HepG2 (cell line): ENCODE results near the gene OLFM2. TPM values are rescaled to one million over a fixed set of nuclear protein-coding genes. Genes with fewer than 3 reads are reported as not detected.
A peak's percentile ranks its signal among the peaks of the same experiment; 100 is the strongest.

Experiments used
- DNMT1 ChIP-seq: sonication (generic); formaldehyde crosslinking; IDR thresholded peaks from 2 replicates; pipeline ENCODE4 v1.5.1; 2020; ENCODE audit warnings: mild to moderate bottlenecking, missing genetic modification reagents
- ETV5 ChIP-seq: IDR thresholded peaks from 2 replicates; pipeline ENCODE4 v1.6.1; 2018; ENCODE audit warnings: missing biosample characterization, missing genetic modification reagents, inconsistent platforms, borderline replicate concordance
- GTF3A ChIP-seq: sonication (generic); formaldehyde crosslinking; conservative IDR thresholded peaks from 2 replicates; pipeline ENCODE4 v1.4.0; 2020; ENCODE audit warnings: mild to moderate bottlenecking, missing genetic modification reagents
- HHEX ChIP-seq: IDR thresholded peaks from 2 replicates; pipeline ENCODE4 v1.6.1; 2016; ENCODE audit warnings: control low read depth
- KAT2B ChIP-seq: fragments of 150-350 bp; IDR thresholded peaks from 2 replicates; pipeline ENCODE4 v1.6.1; 2014; ENCODE audit warnings: low read depth, low read length, borderline replicate concordance
- NRL ChIP-seq: sonication (generic); formaldehyde crosslinking; IDR thresholded peaks from 2 replicates; pipeline ENCODE4 v1.5.0; 2020; ENCODE audit warnings: missing genetic modification reagents, mild to moderate bottlenecking, moderate library complexity, borderline replicate concordance
- RCOR2 ChIP-seq: IDR thresholded peaks from 2 replicates; pipeline ENCODE4 v1.6.1; 2016; ENCODE audit warnings: missing biosample characterization, missing genetic modification reagents
- SUZ12 ChIP-seq: fragments of 150-350 bp; IDR thresholded peaks from 2 replicates; pipeline ENCODE4 v1.6.1; 2014; ENCODE audit warnings: low read depth, low read length
- ZNF678 ChIP-seq: sonication (generic); formaldehyde crosslinking; IDR thresholded peaks from 2 replicates; pipeline ENCODE4 v1.4.0; 2020; ENCODE audit warnings: mild to moderate bottlenecking, missing genetic modification reagents
- ZSCAN25 ChIP-seq: sonication (generic); formaldehyde crosslinking; IDR thresholded peaks from 2 replicates; pipeline ENCODE4 v1.8.0; 2022; ENCODE audit warnings: mild to moderate bottlenecking, missing genetic modification reagents
- polyA plus RNA-seq, 8 experiments: library from polyadenylated mRNA; depleted of rRNA in 3 of 8; stranded (reverse) in 7 of 8; unstranded in 1 of 8; fragments of >200 nt; fragmentation: Illumina TruSeq in 4 of 8; extraction: Trizol in 4 of 8; gene quantifications; 2 replicates each; pipeline versions ENCODE4 v1.2.1 to v1.2.3, GENCODE V29; 2011 to 2016; ENCODE audit warnings: low read depth in 4 of 8, missing spikeins in 1 of 8, mixed read lengths in 1 of 8; ENCODE audit not compliant: insufficient read depth in 1 of 8
- total RNA-seq, 5 experiments: library from RNA; depleted of rRNA; stranded (reverse); fragments of >200 nt; fragmentation: Illumina TruSeq; extraction: Trizol; gene quantifications; 2 replicates each; pipeline ENCODE4 v1.2.3, GENCODE V29; 2016; ENCODE audit warnings: low read depth in 1 of 5
- TF ChIP-seq, protein P1 (sequence below): IDR thresholded peaks from 2 replicates; pipeline ENCODE4 v1.6.1; 2012; ENCODE audit warnings: inconsistent platforms
- TF ChIP-seq, protein P2 (sequence below), 2 experiments: sonication (generic) in 1 of 2; formaldehyde crosslinking in 1 of 2; IDR thresholded peaks; 2 replicates each; pipeline versions ENCODE4 v1.4.0 to v1.6.1; 2018 to 2020; ENCODE audit warnings: missing genetic modification reagents in 2 of 2, borderline replicate concordance in 1 of 2, low read depth in 1 of 2, mild to moderate bottlenecking in 1 of 2, missing biosample characterization in 1 of 2
- TF ChIP-seq, protein P3 (sequence below): sonication (generic); formaldehyde crosslinking; IDR thresholded peaks from 2 replicates; pipeline ENCODE4 v1.4.0; 2020; ENCODE audit warnings: mild to moderate bottlenecking, missing genetic modification reagents
- TF ChIP-seq, protein P4 (sequence below): IDR thresholded peaks from 2 replicates; pipeline ENCODE4 v1.6.1; 2016; ENCODE audit warnings: low read depth, borderline replicate concordance
- TF ChIP-seq, protein P5 (sequence below): IDR thresholded peaks from 2 replicates; pipeline ENCODE4 v1.6.1; 2016; ENCODE audit warnings: mild to moderate bottlenecking
- TF ChIP-seq, protein P6 (sequence below): sonication (generic); formaldehyde crosslinking; conservative IDR thresholded peaks from 2 replicates; pipeline ENCODE4 v1.8.0; 2022; ENCODE audit warnings: missing genetic modification reagents

The OLFM2 gene
- total and polyA plus RNA-seq, 2 of the 13 experiments (the other 11 are each of a cell fraction or from before 2014, with no cell fraction given) = 0.20 to 0.51 TPM

DNA sequence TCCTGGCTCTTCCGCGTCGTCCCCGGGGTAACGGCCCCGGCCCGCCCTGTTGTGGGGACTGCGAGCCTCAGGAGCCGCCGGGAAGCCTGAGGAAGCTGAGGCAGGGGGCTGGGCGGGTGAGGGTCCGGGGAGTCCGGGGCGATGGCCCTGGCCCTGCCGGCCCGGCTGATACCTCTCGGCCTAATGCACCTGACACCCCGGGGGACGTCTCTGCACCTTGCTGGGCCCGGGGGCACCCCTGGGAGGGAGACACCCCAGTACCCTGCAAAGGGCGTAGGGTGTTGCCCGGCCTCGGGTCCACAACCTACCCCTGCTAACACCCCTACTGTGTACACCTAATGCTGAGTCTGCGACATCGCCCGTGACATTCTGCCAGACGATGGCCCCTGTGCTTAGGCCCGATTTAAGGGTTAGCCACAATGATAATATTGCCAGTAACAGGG, 100.8 kb downstream of the OLFM2 start (continued):
- TF ChIP-seq NRL (CRISPR knock-in tag) (no peak), KAT2B (no peak), ZNF678 (CRISPR knock-in tag) (0 out of 2 replicates have a peak, but pooled peaks have one; percentile 42), SUZ12 (no peak), ZSCAN25 (0 out of 2 replicates have a peak, but pooled peaks have one; percentile 0), RCOR2 (no peak), ETV5 (CRISPR knock-in tag) (no peak), DNMT1 (CRISPR knock-in tag) (peak; percentile 88; the same call in 1 of the 2 replicates), GTF3A (CRISPR knock-in tag) (0 out of 2 replicates have a peak, but pooled peaks have one; percentile 22), HHEX (CRISPR knock-in tag) (no peak)
- TF ChIP-seq, protein P1, sequence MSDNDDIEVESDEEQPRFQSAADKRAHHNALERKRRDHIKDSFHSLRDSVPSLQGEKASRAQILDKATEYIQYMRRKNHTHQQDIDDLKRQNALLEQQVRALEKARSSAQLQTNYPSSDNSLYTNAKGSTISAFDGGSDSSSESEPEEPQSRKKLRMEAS = 0 out of 2 replicates have a peak, but pooled peaks have one; percentile 13
- TF ChIP-seq, protein P2, sequence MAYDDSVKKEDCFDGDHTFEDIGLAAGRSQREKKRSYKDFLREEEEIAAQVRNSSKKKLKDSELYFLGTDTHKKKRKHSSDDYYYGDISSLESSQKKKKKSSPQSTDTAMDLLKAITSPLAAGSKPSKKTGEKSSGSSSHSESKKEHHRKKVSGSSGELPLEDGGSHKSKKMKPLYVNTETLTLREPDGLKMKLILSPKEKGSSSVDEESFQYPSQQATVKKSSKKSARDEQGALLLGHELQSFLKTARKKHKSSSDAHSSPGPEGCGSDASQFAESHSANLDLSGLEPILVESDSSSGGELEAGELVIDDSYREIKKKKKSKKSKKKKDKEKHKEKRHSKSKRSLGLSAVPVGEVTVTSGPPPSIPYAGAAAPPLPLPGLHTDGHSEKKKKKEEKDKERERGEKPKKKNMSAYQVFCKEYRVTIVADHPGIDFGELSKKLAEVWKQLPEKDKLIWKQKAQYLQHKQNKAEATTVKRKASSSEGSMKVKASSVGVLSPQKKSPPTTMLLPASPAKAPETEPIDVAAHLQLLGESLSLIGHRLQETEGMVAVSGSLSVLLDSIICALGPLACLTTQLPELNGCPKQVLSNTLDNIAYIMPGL (CRISPR knock-in tag; IDR thresholded peaks at IDR 0.05; ENCODE audit: borderline replicate concordance in 1 of 2, low read depth in 1 of 2) = peak in 1 of 2 experiments; percentile 66; a peak in 1 of 4 replicates
- TF ChIP-seq, protein P3, sequence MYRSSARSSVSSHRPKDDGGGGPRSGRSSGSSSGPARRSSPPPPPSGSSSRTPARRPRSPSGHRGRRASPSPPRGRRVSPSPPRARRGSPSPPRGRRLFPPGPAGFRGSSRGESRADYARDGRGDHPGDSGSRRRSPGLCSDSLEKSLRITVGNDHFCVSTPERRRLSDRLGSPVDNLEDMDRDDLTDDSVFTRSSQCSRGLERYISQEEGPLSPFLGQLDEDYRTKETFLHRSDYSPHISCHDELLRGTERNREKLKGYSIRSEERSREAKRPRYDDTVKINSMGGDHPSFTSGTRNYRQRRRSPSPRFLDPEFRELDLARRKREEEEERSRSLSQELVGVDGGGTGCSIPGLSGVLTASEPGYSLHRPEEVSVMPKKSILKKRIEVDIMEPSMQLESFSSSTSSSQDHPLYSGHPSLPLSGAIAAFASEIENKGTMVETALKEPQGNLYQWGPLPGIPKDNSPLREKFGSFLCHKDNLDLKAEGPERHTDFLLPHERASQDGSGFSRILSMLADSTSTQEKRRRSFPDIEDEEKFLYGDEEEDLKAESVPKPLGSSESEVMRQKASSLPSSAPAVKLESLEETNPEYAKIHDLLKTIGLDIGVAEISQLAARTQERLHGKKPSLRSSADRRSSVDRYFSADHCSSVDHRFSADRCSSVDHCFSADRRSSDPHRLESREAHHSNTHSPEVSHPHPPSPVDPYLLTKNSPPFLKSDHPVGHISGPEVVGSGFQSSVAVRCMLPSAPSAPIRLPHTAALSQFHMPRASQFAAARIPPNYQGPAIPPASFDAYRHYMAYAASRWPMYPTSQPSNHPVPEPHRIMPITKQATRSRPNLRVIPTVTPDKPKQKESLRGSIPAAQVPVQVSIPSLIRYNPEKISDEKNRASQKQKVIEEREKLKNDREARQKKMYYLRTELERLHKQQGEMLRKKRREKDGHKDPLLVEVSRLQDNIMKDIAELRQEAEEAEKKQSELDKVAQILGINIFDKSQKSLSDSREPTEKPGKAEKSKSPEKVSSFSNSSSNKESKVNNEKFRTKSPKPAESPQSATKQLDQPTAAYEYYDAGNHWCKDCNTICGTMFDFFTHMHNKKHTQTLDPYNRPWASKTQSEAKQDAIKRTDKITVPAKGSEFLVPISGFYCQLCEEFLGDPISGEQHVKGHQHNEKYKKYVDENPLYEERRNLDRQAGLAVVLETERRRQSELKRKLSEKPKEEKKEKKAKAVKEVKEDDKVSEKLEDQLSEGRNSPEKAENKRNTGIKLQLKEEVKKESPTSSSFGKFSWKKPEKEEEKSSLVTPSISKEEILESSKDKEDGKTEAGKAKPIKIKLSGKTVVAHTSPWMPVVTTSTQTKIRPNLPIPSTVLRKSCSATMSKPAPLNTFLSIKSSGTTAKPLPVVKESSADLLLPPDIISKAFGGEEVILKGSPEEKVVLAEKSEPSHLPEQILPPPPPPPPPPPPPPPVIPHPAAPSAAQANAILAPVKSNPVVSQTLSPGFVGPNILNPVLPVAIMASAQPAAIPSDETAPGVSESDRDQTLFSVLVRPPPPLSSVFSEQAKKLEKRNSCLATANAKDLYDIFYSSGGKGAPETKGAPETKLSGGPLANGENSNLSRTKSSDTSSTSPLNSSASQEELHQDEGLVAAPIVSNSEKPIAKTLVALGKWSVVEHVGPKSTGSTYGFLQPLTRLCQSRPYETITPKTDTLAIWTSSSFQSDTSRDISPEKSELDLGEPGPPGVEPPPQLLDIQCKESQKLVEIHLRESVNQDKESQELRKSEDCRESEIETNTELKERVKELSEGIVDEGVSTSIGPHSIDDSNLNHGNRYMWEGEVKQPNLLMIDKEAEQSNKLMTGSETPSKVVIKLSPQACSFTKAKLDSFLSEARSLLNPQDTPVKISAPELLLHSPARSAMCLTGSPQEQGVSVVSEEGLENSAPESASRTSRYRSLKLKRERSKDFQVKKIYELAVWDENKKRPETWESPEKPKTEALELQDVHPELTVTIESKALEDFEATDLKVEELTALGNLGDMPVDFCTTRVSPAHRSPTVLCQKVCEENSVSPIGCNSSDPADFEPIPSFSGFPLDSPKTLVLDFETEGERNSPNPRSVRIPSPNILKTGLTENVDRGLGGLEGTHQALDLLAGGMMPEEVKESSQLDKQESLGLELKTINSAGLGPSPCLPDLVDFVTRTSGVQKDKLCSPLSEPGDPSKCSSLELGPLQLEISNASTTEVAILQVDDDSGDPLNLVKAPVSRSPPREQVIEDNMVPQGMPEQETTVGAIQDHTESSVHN = peak; percentile 56; the same call in 1 of the 2 replicates
- TF ChIP-seq, protein P4, sequence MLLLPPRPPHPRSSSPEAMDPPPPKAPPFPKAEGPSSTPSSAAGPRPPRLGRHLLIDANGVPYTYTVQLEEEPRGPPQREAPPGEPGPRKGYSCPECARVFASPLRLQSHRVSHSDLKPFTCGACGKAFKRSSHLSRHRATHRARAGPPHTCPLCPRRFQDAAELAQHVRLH (CRISPR knock-in tag) = no peak
- TF ChIP-seq, protein P5, sequence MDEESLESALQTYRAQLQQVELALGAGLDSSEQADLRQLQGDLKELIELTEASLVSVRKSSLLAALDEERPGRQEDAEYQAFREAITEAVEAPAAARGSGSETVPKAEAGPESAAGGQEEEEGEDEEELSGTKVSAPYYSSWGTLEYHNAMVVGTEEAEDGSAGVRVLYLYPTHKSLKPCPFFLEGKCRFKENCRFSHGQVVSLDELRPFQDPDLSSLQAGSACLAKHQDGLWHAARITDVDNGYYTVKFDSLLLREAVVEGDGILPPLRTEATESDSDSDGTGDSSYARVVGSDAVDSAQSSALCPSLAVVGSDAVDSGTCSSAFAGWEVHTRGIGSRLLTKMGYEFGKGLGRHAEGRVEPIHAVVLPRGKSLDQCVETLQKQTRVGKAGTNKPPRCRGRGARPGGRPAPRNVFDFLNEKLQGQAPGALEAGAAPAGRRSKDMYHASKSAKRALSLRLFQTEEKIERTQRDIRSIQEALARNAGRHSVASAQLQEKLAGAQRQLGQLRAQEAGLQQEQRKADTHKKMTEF (CRISPR knock-in tag) = 0 out of 2 replicates have a peak, but pooled peaks have one; percentile 8
- TF ChIP-seq, protein P6, sequence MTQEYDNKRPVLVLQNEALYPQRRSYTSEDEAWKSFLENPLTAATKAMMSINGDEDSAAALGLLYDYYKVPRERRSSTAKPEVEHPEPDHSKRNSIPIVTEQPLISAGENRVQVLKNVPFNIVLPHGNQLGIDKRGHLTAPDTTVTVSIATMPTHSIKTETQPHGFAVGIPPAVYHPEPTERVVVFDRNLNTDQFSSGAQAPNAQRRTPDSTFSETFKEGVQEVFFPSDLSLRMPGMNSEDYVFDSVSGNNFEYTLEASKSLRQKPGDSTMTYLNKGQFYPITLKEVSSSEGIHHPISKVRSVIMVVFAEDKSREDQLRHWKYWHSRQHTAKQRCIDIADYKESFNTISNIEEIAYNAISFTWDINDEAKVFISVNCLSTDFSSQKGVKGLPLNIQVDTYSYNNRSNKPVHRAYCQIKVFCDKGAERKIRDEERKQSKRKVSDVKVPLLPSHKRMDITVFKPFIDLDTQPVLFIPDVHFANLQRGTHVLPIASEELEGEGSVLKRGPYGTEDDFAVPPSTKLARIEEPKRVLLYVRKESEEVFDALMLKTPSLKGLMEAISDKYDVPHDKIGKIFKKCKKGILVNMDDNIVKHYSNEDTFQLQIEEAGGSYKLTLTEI (CRISPR knock-in tag) = no peak
